ENCODE results near the gene LINC00305.

The LINC00305 gene

GRCh38 chr18:64099244-64099643, 49.6 kb downstream of the LINC00305 start:
- no peaks in the 10 kb centered on the region for H3K36me3 Mint-ChIP-seq (ENCODE audit: low read depth)
- H3K4me3 Mint-ChIP-seq: no peak overlapping the region
- intact Hi-C loops (cut with micrococcal nuclease): no loop called here
- H3K4me1 Mint-ChIP-seq (ENCODE audit: low read depth): no peaks in the 10 kb centered on the region
- no peak overlapping the region for H3K27ac Mint-ChIP-seq
- no peaks in the 10 kb centered on the region for H3K9me3 Mint-ChIP-seq
- H3K27me3 Mint-ChIP-seq: no peaks in the 10 kb centered on the region

GRCh38 chr18:64097497-64097896, 51.4 kb downstream of the LINC00305 start:
- no peaks in the 10 kb centered on the region for H3K27me3 Mint-ChIP-seq
- no peaks in the 10 kb centered on the region for H3K36me3 Mint-ChIP-seq (ENCODE audit: low read depth)
- intact Hi-C loops (cut with micrococcal nuclease): no loop called here
- no peaks in the 10 kb centered on the region for H3K9me3 Mint-ChIP-seq
- H3K27ac Mint-ChIP-seq: no peak overlapping the region
- no peaks in the 10 kb centered on the region for H3K4me1 Mint-ChIP-seq (ENCODE audit: low read depth)
- H3K4me3 Mint-ChIP-seq: no peak overlapping the region

- Mint-ChIP-seq H3K36me3 (ENCODE audit: low read depth) (no peaks in the 10 kb centered on the region), H3K4me1 (ENCODE audit: low read depth) (no peaks in the 10 kb centered on the region), H3K9me3 (no peaks in the 10 kb centered on the region), H3K4me3 (no peak overlapping the region), H3K27ac (no peak overlapping the region), H3K27me3 (no peaks in the 10 kb centered on the region)
- intact Hi-C loops (cut with micrococcal nuclease): no loop called here
These were observed 53.8 kb downstream of the LINC00305 start for GRCh38 chr18:64095056-64095455.

DNA sequence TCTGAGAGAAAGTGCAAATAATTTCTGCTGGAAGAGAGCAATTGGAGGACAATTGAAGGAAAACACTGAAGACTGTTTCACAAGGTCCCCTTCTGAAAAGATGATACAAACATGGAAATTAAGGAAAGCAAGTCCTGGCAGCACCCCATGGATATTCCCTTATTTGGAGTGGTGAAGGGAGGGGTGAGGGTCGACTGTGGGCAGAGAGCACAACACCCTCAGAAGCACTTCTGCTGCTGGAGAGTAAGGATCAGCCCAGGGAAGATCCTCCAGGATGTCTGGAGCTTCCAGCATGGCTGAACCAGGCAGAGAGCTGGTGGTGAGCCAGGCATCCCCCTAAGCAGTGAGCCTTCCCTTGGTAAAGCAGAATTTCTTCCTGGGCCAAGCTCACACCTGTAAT, 54.7 kb downstream of the LINC00305 start:
- no peaks in the 10 kb centered on the region for H3K36me3 Mint-ChIP-seq (ENCODE audit: low read depth)
- no peaks in the 10 kb centered on the region for H3K27me3 Mint-ChIP-seq
- no peaks in the 10 kb centered on the region for H3K4me1 Mint-ChIP-seq (ENCODE audit: low read depth)
- no peak overlapping the region for H3K27ac Mint-ChIP-seq
- intact Hi-C loops (cut with micrococcal nuclease): no loop called here
- H3K9me3 Mint-ChIP-seq: no peaks in the 10 kb centered on the region
- no peak overlapping the region for H3K4me3 Mint-ChIP-seq

DNA sequence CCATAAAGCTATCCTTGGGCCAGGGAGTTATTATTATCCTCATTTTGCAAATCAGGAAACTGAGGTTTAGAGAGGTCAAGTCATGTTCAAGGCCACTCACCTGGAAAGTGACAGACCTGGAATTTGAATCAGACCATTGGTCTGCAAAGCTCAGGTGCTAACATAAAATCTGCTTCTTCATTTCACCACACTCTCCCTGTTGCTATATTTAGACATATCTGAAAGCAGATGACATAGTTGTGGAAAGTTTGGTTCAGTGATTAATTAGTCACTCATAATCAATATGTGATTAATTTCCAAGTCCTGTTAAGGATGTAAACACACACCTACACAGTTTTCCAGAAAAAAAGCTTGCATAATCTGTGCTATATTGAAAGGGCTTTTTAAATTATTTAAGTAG, 57.4 kb downstream of the LINC00305 start:
- H3K27me3 Mint-ChIP-seq: no peaks in the 10 kb centered on the region
- no peaks in the 10 kb centered on the region for H3K4me1 Mint-ChIP-seq (ENCODE audit: low read depth)
- no peak overlapping the region for H3K4me3 Mint-ChIP-seq
- intact Hi-C loops (cut with micrococcal nuclease): no loop called here
- H3K36me3 Mint-ChIP-seq (ENCODE audit: low read depth): no peaks in the 10 kb centered on the region
- no peaks in the 10 kb centered on the region for H3K9me3 Mint-ChIP-seq
- no peak overlapping the region for H3K27ac Mint-ChIP-seq

DNA sequence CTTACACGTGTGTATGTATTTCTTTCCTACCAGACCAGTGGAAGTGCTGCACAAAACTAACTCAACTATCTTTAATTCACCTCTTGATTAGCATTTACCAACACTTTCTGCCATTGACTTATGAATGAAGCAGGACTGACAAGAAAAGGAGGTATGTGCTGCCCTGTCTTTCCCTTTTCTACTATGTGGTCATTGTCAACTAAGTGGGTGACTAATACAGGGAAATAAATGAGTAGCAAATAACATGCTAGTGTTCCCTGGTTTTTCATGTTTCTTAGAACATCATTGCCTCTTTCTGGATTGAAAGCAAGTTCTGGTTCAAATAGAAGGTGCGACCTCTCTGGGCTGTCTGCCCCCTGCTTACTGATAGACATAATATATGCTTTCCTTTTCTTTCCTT, 58.0 kb downstream of the LINC00305 start:
- intact Hi-C loops (cut with micrococcal nuclease): no loop called here
- Mint-ChIP-seq H3K27ac (no peak overlapping the region), H3K4me1 (ENCODE audit: low read depth) (no peaks in the 10 kb centered on the region), H3K36me3 (ENCODE audit: low read depth) (no peaks in the 10 kb centered on the region), H3K4me3 (no peak overlapping the region), H3K27me3 (no peaks in the 10 kb centered on the region), H3K9me3 (no peaks in the 10 kb centered on the region)

GRCh38 chr18:64083916-64084315, 65.0 kb downstream of the LINC00305 start:
- intact Hi-C loops (cut with micrococcal nuclease): no loop called here
- Mint-ChIP-seq H3K27me3 (no peaks in the 10 kb centered on the region), H3K4me3 (no peak overlapping the region)

GRCh38 chr18:64082513-64082912, 66.4 kb downstream of the LINC00305 start:
- no peaks in the 10 kb centered on the region for H3K36me3 Mint-ChIP-seq (ENCODE audit: low read depth)
- no peaks in the 10 kb centered on the region for H3K4me1 Mint-ChIP-seq (ENCODE audit: low read depth)
- intact Hi-C loops (cut with micrococcal nuclease): no loop called here
- no peak overlapping the region for H3K27ac Mint-ChIP-seq
- H3K9me3 Mint-ChIP-seq: no peaks in the 10 kb centered on the region
- no peaks in the 10 kb centered on the region for H3K27me3 Mint-ChIP-seq
- no peak overlapping the region for H3K4me3 Mint-ChIP-seq

More at GRCh38 chr18:64083916-64084315, 65.0 kb downstream of the LINC00305 start:
- H3K36me3 Mint-ChIP-seq (ENCODE audit: low read depth): no peaks in the 10 kb centered on the region
- no peak overlapping the region for H3K27ac Mint-ChIP-seq
- no peaks in the 10 kb centered on the region for H3K4me1 Mint-ChIP-seq (ENCODE audit: low read depth)
- no peaks in the 10 kb centered on the region for H3K9me3 Mint-ChIP-seq

GRCh38 chr18:64082054-64082453, 66.8 kb downstream of the LINC00305 start:
- no peaks in the 10 kb centered on the region for H3K9me3 Mint-ChIP-seq
- no peaks in the 10 kb centered on the region for H3K36me3 Mint-ChIP-seq (ENCODE audit: low read depth)
- intact Hi-C loops (cut with micrococcal nuclease): no loop called here
- no peak overlapping the region for H3K4me3 Mint-ChIP-seq
- no peaks in the 10 kb centered on the region for H3K4me1 Mint-ChIP-seq (ENCODE audit: low read depth)
- no peaks in the 10 kb centered on the region for H3K27me3 Mint-ChIP-seq
- no peak overlapping the region for H3K27ac Mint-ChIP-seq

DNA sequence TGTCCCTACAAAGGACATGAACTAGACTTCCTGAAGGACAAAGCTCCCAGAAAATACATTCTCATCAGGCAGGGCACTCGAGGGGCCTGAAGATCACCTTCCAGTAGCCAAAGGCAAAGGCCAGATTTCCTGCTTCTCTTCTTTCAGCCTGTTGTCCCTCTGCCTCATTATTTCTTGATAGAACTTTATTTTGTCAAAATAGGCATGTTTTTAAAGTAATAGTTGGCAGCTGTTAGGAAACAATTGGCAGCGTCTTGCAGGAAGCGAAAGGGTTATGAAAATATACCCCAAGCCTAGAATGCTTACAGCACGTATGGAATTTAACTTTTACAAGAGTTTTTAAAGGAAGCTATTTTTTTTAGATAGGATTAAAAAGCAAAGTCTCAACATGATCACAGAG, 74.9 kb downstream of the LINC00305 start:
- peaks cover 8% of the 10 kb centered on the region for H3K9me3 Mint-ChIP-seq
- intact Hi-C loops (cut with micrococcal nuclease): no loop called here
- H3K4me1 Mint-ChIP-seq (ENCODE audit: low read depth): no peaks in the 10 kb centered on the region
- H3K27ac Mint-ChIP-seq: no peak overlapping the region
- no peaks in the 10 kb centered on the region for H3K36me3 Mint-ChIP-seq (ENCODE audit: low read depth)
- H3K27me3 Mint-ChIP-seq: no peaks in the 10 kb centered on the region
- H3K4me3 Mint-ChIP-seq: no peak overlapping the region

- Mint-ChIP-seq H3K27me3 (no peaks in the 10 kb centered on the region), H3K27ac (no peak overlapping the region), H3K36me3 (ENCODE audit: low read depth) (no peaks in the 10 kb centered on the region), H3K4me3 (no peak overlapping the region), H3K4me1 (ENCODE audit: low read depth) (no peaks in the 10 kb centered on the region), H3K9me3 (peaks cover 9% of the 10 kb centered on the region)
- intact Hi-C loops (cut with micrococcal nuclease): no loop called here
These were observed 93.9 kb downstream of the LINC00305 start for GRCh38 chr18:64055019-64055418.

- H3K9me3 Mint-ChIP-seq: no peaks in the 10 kb centered on the region
- H3K4me3 Mint-ChIP-seq: no peak overlapping the region
- no peaks in the 10 kb centered on the region for H3K27me3 Mint-ChIP-seq
- no peaks in the 10 kb centered on the region for H3K4me1 Mint-ChIP-seq (ENCODE audit: low read depth)
- intact Hi-C loops (cut with micrococcal nuclease): no loop called here
- H3K27ac Mint-ChIP-seq: no peak overlapping the region
- H3K36me3 Mint-ChIP-seq (ENCODE audit: low read depth): no peaks in the 10 kb centered on the region
These were observed 95.6 kb downstream of the LINC00305 start for GRCh38 chr18:64053246-64053645.

GRCh38 chr18:64052772-64053171, 96.1 kb downstream of the LINC00305 start:
- no peaks in the 10 kb centered on the region for H3K4me1 Mint-ChIP-seq (ENCODE audit: low read depth)
- no peak overlapping the region for H3K4me3 Mint-ChIP-seq

DNA sequence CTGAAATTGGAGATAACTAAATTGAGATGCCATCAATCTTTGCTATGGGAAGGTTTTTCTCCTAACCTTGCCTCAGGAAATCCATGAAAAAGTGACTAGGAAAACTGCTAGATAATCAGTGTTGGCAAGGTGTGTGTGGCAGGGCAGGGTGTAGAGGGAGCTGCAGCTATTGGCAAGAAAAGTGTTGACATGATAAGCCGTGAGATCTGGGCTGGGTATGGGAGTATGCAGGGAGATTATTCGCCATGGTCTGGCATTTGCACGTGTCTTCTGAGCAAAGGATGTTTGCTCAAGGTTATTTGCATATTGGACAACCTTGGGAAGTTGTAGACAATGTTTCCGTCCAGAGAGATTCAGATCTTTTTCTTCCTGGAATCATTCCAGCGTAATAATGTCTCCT, 104.3 kb downstream of the LINC00305 start:
- H3K27me3 Mint-ChIP-seq: no peaks in the 10 kb centered on the region
- H3K36me3 Mint-ChIP-seq (ENCODE audit: low read depth): no peaks in the 10 kb centered on the region
- no peak overlapping the region for H3K27ac Mint-ChIP-seq
- no peak overlapping the region for H3K4me3 Mint-ChIP-seq
- peaks cover 8% of the 10 kb centered on the region for H3K9me3 Mint-ChIP-seq
- intact Hi-C loops (cut with micrococcal nuclease): no loop called here
- H3K4me1 Mint-ChIP-seq (ENCODE audit: low read depth): no peaks in the 10 kb centered on the region

More at GRCh38 chr18:64052772-64053171, 96.1 kb downstream of the LINC00305 start:
- H3K27me3 Mint-ChIP-seq: no peaks in the 10 kb centered on the region
- intact Hi-C loops (cut with micrococcal nuclease): no loop called here
- H3K9me3 Mint-ChIP-seq: no peaks in the 10 kb centered on the region
- H3K27ac Mint-ChIP-seq: no peak overlapping the region
- H3K36me3 Mint-ChIP-seq (ENCODE audit: low read depth): no peaks in the 10 kb centered on the region

DNA sequence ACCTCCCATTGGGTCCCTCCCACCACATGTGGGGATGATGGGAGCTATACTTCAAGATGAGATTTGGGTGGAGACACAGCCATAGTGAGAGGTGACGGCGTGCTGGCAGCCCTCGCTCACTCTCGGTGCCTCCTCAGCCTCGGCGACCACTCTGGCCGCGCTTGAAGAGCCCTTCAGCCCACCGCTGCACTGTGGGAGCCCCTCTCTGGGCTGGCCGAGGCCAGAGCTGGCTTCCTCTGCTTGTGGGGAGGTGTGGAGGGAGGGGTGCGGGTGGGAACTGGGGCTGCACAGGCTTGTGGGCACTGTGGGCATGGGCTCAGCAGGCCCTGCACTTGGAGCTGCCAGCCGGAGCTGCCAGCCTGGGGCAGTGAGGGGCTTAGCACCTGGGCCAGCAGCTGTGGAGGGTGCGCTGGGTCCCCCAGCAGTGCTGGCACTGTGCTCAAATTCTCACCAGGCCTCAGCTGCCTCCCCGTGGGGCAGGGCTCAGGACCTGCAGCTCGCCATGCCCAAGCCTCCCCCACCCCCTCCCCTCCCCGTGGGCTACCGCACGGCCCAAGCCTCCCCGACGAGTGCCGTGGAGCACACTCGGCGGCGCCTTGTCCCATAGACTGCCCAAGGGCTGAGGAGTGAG, 106.0 kb downstream of the LINC00305 start:
- intact Hi-C loops (cut with micrococcal nuclease): no loop called here
- Mint-ChIP-seq H3K27ac (no peak overlapping the region), H3K9me3 (peaks cover 8% of the 10 kb centered on the region), H3K27me3 (no peaks in the 10 kb centered on the region), H3K4me1 (ENCODE audit: low read depth) (no peaks in the 10 kb centered on the region), H3K4me3 (no peak overlapping the region), H3K36me3 (ENCODE audit: low read depth) (no peaks in the 10 kb centered on the region)
